Measurements from ENCODE around the gene SH3BP4. TPM values are rescaled to one million over a fixed set of nuclear protein-coding genes. Genes with fewer than 3 reads are reported as not detected.

Gene SH3BP4
- polyA plus RNA-seq, 1 donor (not counting 4 experiments of a cell fraction or from before 2014, with no cell fraction given) = 50.4 TPM

DNA sequence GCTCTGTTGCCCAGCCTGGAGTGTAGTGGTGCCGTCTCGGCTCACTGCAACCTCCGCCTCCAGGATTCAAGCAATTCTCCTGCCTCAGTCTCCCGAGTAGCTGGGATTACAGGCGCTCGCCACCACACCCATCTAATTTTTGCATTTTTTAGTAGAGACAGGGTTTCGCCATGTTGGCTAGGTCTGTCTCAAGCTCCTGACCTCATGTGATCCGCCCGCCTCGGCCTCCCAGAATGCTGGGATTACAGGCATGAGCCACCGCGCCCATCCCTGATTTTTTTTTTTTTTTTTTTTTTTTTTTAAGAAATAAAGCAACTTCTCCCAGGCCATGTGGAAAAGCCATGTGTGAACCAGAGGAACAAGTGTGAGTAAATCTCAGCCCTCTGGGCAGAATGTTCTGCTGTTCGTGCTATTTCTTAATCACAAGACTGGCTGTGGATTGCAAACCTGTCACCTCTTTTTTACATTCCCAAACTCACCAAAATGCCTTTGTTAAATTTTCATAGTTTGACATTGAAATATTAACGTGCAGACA lies 6.4 kb upstream of the SH3BP4 start:
- no peaks in the 10 kb centered on the region for H4K20me1 ChIP-seq (ENCODE audit: control insufficient read depth, extremely low read depth, insufficient read depth, low read length)
- no peak overlapping the region for H3K27ac ChIP-seq (ENCODE audit: control insufficient read depth, insufficient read depth, low read length)
- TF ChIP-seq, protein P1, sequence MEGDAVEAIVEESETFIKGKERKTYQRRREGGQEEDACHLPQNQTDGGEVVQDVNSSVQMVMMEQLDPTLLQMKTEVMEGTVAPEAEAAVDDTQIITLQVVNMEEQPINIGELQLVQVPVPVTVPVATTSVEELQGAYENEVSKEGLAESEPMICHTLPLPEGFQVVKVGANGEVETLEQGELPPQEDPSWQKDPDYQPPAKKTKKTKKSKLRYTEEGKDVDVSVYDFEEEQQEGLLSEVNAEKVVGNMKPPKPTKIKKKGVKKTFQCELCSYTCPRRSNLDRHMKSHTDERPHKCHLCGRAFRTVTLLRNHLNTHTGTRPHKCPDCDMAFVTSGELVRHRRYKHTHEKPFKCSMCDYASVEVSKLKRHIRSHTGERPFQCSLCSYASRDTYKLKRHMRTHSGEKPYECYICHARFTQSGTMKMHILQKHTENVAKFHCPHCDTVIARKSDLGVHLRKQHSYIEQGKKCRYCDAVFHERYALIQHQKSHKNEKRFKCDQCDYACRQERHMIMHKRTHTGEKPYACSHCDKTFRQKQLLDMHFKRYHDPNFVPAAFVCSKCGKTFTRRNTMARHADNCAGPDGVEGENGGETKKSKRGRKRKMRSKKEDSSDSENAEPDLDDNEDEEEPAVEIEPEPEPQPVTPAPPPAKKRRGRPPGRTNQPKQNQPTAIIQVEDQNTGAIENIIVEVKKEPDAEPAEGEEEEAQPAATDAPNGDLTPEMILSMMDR (optimal IDR thresholded peaks at IDR 0.05 in 1 of 3, IDR thresholded peaks at IDR 0.05 in 1 of 3, conservative IDR thresholded peaks at IDR 0.05 in 1 of 3; ENCODE audit: extremely low read depth in 1 of 3, insufficient read depth in 2 of 3, low read length in 3 of 3) = no peak
- no peak for TF ChIP-seq EZH2 (IDR thresholded peaks at IDR 0.05; ENCODE audit: low read length)
- no peak overlapping the region for H3K4me3 ChIP-seq (ENCODE audit: control insufficient read depth in 2 of 3, extremely low read depth in 1 of 3, insufficient read depth in 2 of 3, low read depth in 1 of 3, low read length in 3 of 3)
- H3K4me2 ChIP-seq (ENCODE audit: control insufficient read depth, extremely low read depth, insufficient read depth, low read depth, low read length) = no peak overlapping the region
- H3K9me3 ChIP-seq (ENCODE audit: control insufficient read depth, low read depth, low read length) = peaks cover 2% of the 10 kb centered on the region
- H3K4me1 ChIP-seq (ENCODE audit: control insufficient read depth, extremely low read depth, insufficient read depth, low read length) = peaks cover 20% of the 10 kb centered on the region
- dilution Hi-C loops (cut with MboI; ENCODE audit: extremely low pct_ligation_motif_present, low sequenced_read_pairs) = no loop called here
- FAIRE-seq (no peak), DNase-seq (ENCODE audit: low read depth, low spot score) (no peak)
- H2AFZ ChIP-seq (ENCODE audit: control insufficient read depth, low read length) = no peak overlapping the region
- H3K9me1 ChIP-seq (ENCODE audit: control insufficient read depth, extremely low read depth, insufficient read depth, low read length) = no peaks in the 10 kb centered on the region
- H3K36me3 ChIP-seq (ENCODE audit: control insufficient read depth in 2 of 2, extremely low read depth in 1 of 2, insufficient read depth in 2 of 2, low read length in 2 of 2) = no peaks in the 10 kb centered on the region
- no peak overlapping the region for H3K9ac ChIP-seq (ENCODE audit: control insufficient read depth, extremely low read depth, insufficient read depth, low read length)
- H3K79me2 ChIP-seq (ENCODE audit: control insufficient read depth, insufficient read depth, low read length) = no peaks in the 10 kb centered on the region
- no peaks in the 10 kb centered on the region for H3K27me3 ChIP-seq (ENCODE audit: control insufficient read depth, extremely low read depth, insufficient read depth, low read length)

DNA sequence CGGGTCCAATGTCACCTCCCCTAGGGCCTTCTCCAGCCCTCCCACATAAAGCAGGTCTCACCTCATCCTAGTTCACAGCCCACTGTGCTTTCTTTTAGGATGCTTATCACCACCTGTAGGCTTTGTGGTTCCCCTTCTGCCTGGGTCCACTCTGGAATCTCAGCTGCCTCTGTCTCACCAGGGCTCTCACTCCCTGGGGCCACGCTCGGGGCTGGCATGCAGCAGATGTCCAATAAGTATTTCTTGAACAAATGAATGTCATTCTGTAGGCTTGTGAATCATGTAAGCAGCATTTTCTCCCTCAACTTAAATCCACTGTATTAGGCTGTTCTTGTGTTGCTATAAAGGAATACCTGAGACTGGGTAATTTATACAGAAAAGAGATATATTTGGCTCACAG lies 4.3 kb upstream of the SH3BP4 start:
- H3K27me3 ChIP-seq (ENCODE audit: control insufficient read depth, extremely low read depth, insufficient read depth, low read length) = no peaks in the 10 kb centered on the region
- no peak for DNase-seq (ENCODE audit: low read depth, low spot score)
- H3K4me1 ChIP-seq (ENCODE audit: control insufficient read depth, extremely low read depth, insufficient read depth, low read length) = peaks cover 30% of the 10 kb centered on the region
- FAIRE-seq = no peak
- no peak overlapping the region for H3K4me2 ChIP-seq (ENCODE audit: control insufficient read depth, extremely low read depth, insufficient read depth, low read depth, low read length)
- no peak overlapping the region for H3K9ac ChIP-seq (ENCODE audit: control insufficient read depth, extremely low read depth, insufficient read depth, low read length)
- no peaks in the 10 kb centered on the region for H3K36me3 ChIP-seq (ENCODE audit: control insufficient read depth in 2 of 2, extremely low read depth in 1 of 2, insufficient read depth in 2 of 2, low read length in 2 of 2)
- TF ChIP-seq, protein P1 (optimal IDR thresholded peaks at IDR 0.05 in 1 of 3, IDR thresholded peaks at IDR 0.05 in 1 of 3, conservative IDR thresholded peaks at IDR 0.05 in 1 of 3; ENCODE audit: extremely low read depth in 1 of 3, insufficient read depth in 2 of 3, low read length in 3 of 3) = no peak
- TF ChIP-seq EZH2 (IDR thresholded peaks at IDR 0.05; ENCODE audit: low read length) = no peak
- H3K9me1 ChIP-seq (ENCODE audit: control insufficient read depth, extremely low read depth, insufficient read depth, low read length) = no peaks in the 10 kb centered on the region
- no peak overlapping the region for H3K27ac ChIP-seq (ENCODE audit: control insufficient read depth, insufficient read depth, low read length)
- no peak overlapping the region for H3K4me3 ChIP-seq (ENCODE audit: control insufficient read depth in 2 of 3, extremely low read depth in 1 of 3, insufficient read depth in 2 of 3, low read depth in 1 of 3, low read length in 3 of 3)
- H3K9me3 ChIP-seq (ENCODE audit: control insufficient read depth, low read depth, low read length) = peaks cover 2% of the 10 kb centered on the region
- dilution Hi-C loops (cut with MboI; ENCODE audit: extremely low pct_ligation_motif_present, low sequenced_read_pairs) = no loop called here
- H4K20me1 ChIP-seq (ENCODE audit: control insufficient read depth, extremely low read depth, insufficient read depth, low read length) = no peaks in the 10 kb centered on the region
- peaks cover 6% of the 10 kb centered on the region for H3K79me2 ChIP-seq (ENCODE audit: control insufficient read depth, insufficient read depth, low read length)
- H2AFZ ChIP-seq (ENCODE audit: control insufficient read depth, low read length) = no peak overlapping the region
